OCI-M1 (cell line): ENCODE data around the gene VEGFD.
A peak's percentile ranks its signal among the peaks of the same experiment; 100 is the strongest.

Experiments used
- DNase-seq: peaks from one replicate; lab custom pipeline; 2025; lab: John Stamatoyannopoulos, UW

Gene VEGFD, protein sequence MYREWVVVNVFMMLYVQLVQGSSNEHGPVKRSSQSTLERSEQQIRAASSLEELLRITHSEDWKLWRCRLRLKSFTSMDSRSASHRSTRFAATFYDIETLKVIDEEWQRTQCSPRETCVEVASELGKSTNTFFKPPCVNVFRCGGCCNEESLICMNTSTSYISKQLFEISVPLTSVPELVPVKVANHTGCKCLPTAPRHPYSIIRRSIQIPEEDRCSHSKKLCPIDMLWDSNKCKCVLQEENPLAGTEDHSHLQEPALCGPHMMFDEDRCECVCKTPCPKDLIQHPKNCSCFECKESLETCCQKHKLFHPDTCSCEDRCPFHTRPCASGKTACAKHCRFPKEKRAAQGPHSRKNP

DNA sequence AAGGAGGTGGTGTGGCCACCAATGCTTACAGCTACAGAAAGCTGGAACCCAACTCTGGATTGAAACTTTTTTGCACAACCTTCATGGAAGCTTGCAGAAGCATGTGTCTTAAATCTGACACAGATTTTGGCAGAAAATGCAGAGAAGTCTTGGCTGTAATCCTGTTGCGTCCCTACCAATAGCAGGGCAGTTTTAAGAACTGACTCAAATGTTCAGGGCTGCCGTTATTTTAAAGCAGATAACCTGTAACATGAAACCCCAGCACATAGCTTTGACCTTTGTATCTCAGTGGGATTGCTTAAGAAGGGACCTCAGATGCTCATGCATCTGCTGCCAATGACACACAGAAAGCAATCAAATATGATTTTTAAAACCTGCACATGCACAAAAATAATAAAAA, at the start of gene VEGFD:
VEGFD (minus strand) TSS at position 110 of the 400 bp plus-strand sequence. CDS start 467 bp downstream, outside the sequence.
- DNase-seq, result no peak

DNA sequence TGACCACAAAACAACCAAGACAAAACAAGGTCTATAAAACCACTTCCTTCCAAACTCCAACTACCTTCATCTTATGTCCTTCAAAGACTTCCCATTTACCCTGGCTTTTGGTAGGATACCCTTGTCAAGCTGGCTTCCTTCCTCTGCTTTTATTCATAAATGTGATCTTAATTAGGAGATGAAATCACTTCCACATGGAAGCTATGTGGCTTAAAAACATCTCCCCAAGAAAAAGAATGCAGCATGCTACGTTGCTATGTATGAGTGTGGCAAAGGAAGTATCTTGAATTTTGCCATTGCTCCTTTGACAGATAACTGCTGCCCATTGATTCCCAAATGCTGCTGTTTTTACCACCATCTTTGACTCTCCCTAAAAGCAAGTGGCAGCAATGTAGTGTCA, 46.4 kb upstream of the VEGFD start:
- no peak for DNase-seq

DNA sequence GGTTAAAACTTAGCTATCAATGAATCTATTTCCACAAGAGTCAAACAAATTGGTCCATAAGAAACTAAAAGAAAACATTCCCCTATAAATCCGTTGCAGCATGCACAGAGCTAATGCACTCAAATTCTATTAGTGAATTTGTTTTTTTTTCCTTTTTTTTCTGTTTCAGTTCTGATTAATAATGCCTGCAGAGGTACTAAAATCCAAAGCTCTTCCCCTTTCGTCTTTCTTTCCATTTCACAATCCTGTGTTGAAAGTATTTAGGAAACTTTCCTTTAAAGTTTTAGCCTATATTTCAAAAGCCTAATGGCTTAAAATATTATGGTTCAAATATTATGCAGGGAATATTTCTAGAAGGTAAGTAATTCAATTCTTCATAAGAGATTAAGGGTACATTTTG, 45.9 kb upstream of the VEGFD start:
- no peak for DNase-seq

DNA sequence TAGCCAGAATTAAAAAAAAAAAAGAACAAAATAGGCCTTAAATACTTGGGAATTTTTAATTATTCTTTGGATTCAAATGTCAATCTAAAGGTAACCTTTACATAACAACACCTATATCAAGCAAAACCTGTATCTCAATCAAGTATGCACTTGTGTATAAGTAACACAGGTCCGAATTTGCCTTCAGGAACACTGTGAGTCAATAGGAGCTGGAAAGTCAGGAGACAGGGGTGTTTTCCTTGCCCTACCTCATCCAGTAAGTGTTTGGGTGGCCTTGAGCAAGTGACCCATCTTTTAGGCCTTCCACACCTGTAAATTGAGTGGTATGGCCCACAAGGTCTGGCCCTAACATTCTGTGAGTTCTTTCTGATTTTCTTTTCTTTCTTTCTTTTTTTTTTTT, 40.8 kb upstream of the VEGFD start:
- DNase-seq, result no peak

DNA sequence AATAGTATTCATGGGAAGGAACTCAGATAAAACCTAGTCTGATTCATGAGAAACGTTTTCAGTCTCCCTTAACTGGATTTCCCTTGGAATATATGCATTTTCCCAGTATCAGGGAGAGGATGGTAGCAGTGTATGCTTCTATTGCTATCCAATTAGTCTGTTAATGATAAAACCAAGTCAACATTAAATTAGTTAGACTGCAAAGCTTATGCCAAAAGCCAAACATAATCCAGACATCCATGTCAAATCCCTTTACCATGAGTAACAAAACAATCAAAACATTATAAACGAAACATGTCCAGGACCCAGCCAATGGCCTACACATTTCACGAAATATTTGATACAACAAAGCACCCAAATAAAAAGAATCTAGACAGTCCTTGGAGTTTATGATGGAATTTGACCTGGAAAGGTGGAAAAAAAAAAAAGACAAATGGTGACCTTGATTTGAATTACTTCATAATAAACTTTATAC, 34.5 kb upstream of the VEGFD start:
- no peak for DNase-seq

DNA sequence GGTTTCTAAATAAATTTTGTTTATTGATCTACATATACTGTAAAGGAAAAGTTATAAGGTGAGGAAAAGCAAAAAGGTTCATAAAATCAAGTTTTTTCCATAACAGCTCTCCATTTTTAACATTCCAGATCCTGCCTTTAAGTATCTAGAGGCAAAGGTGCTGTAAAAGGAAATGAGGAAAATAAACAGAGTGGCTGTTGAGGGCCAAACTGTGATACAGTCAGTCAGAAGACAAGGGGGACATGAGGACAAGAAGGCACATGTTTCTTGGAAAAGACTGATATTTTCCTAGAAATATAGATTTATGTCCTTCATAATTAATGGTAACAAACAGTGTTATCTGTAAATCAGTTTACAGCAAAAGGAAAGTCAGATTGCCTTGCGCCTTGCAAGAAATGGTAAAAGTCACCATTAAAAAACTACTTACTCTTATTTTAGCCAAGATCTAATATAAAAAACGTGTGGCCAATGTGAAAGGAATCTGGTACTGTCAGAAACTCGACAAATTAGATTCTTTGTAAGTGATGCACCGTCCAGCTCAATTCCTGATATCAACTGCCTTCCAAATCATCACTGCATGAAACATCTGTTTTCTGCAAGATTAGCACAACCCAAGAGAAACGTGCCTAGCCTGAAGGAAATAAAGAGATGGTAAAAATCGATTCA, 34.0 kb upstream of the VEGFD start:
- DNase-seq, result peak; percentile 54

DNA sequence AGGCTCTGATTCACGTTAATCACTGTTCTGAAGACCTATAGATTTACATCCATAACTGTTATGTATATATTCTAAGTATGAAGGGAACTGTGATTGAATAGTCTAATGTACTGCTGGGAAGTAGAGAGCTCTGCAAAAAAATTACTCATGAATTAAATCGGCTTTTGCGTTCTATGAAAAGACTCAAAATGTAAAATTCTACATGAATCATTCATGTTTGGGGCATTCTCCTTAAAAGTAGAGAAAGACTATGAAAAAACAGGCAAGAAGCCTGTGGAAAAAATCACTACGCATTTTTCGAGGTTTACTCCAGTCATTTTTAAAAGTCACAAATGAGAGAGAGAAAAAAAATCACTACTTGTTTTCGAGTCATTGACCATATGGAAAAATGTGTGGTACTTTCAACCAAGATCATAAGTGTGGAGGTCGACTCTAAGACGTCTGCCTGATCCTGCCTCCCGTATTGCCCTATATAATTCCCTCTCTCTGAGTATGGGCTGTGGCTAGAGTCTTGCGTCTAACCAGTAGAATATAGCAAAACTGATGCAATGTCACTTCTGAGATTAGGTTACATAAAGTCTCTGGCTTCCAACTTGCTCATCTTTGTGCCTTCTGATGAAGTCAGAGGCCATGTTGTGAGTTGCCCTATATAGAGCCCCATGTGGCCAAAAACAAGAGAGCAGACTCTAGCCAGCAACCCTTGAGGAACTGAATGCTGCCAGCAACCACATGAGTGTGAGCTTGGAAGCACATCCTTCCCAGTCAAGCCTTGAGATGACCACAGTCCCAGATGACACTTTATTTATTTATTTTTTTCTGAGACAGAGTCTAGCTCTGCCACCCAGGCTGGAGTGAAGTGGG, 32.1 kb upstream of the VEGFD start:
- DNase-seq, result peak; percentile 6

DNA sequence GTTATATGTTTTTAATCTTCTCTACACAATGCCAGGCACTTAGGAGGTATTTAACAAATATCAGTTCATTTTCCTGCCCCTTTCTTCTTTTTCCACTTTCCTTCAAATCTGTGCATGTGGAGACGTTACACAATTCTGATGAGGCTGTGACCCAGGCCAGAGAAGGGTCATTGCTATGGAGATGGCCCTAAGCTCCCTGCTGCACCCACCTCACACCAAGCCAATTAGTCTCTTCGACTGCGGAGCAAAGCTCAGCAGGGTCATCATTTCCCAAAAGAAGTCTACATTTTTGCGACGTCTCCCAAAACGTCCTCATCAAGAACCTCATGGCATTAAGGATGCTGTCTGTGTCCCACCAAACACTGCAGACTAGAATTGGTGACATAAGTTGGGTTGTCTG, 28.9 kb upstream of the VEGFD start:
- DNase-seq, result no peak

DNA sequence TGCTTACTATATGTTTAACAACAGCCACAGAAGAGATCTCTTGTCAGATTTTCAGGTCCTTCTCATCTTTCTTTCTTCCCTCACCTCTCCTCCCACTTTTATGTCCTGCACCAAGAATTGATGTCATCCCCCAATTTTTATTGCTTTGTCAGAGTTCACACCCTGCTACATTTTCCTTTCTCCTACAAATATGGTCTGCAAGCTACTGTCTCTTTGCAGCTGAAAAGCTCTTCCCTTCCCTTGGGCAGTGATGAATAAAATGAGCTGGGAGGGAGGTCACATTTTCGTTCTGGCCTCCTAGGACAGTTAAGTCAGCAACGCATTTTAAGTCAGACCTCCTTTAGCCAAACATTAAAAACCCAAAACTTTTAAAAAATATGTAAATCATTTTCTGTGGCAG, 26.7 kb upstream of the VEGFD start:
- no peak for DNase-seq

DNA sequence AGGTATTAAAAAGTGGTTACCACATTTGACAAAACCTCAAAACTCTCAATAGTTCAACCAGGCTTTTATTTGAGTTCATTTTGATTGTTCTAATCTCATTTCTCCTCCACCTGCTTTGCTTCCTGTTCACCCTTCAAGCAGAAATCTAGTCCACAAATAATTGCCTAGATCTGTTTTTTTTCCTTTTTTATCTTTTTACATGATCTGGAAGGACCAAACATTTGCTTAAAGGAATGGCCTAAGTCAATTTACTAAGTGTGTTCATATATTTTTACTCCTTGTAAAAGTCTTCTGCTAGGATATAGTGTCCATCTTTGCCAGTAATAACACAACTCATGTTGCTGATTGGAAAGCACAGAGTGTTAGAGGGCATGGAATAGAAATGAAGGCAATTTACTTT, 26.2 kb upstream of the VEGFD start:
- no peak for DNase-seq

DNA sequence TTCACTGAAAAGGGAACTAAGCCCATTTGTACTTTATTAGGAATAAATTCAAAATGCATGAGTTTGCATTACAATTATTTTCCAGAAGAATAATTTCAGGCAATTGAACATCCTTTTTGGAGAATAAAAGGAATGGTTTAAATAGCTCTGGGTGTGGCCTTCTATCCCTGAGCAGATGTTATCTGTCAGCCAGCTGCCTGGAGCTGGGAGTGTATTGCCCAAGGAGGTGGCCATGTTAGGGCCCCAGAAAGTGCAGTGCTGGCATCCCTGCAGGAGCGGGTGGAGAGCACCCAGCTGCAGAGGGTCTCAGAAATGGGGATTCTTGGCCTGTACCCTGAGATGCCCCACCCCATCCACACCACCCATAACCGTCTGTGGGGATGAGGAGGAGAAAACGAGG, 21.6 kb upstream of the VEGFD start:
- no peak for DNase-seq

DNA sequence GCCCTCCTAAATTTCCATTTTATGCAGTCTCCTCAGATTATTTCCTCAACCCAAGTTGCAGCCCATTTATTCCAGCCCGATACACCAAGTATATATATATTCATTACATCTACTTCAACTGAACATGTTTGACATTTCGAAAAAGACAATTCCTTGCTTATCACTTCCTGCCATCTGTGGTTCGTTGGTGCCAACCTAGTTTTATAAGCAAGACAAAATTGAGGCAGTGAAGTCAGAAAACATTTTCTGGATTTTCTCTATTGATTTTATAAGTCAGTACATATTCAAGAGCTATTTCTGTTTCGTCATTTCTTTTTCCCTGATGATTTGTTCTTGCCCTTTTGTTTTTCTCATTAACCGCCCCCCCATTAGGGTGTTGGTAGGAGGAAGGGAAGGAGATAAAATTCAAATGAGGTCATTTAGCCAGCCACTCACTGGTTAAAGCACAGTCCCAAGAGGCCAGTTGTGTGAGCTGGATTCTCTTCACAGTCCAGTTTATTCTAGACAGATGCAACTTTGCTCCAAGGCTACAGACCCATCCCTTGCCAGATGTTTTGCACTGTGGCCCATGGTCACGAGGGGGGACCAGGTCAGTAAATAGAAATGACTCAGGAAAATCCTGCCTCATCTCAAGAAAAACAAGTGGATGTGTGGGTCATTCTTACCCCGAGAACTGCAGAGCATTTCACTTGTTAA, 20.3 kb upstream of the VEGFD start:
- DNase-seq, result peak; percentile 35

DNA sequence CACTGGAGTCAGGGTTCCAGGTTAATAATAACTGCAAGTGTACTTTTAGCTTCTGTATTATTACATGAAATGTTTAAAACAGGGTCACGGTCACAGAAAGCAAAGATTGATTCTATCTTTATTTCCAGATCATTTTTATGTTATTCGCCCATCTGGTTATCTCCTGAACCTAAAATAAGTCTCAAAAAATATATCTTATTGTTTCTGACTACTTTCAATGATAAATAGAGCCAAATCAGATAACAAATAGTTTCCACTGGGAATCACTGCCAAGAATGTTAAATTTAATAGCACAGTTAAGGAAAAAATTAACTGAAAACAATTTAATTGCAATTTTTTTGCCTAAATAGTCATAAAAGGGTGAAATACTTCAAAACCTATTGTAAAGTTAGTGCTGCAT, 17.2 kb upstream of the VEGFD start:
- no peak for DNase-seq

DNA sequence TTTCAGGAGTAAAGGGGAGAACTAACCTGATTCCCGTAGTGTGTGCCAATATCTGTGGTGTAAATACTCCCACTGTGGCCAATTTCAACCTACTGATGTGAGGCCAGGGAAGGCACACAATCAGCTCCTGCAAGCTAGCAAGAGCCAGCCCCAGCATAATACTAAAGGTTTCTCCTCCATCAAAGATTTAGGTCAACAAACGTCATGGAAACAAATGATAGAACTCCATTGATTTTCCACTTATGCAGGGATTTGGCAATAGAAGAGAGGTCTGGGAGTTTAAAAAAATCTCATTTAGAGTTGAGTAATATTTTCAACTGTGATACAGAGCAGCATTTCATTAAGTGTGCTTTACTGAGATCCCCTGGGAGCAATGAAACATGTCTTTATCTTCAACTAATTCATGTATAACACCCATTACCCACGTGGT, 15.8 kb upstream of the VEGFD start:
- DNase-seq, result no peak

DNA sequence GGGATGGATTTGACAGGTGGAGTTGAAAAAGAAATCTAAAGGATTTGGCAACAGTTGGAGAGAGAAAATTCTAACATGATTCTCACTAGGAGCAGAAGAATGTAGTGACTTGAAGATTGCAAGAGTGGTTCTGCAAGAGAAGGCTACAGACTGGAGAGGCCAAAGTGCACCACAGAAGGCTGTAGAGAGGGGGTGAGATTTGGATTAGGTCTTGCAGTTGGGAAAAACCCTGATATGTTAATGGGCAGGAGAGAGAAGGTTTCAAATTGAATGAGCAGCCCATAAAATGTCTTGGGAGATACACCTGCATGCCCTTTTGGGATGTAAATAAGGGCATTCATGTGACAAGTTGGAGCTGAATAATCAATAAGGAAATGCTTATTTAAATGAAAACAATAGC, 14.7 kb upstream of the VEGFD start:
- no peak for DNase-seq

DNA sequence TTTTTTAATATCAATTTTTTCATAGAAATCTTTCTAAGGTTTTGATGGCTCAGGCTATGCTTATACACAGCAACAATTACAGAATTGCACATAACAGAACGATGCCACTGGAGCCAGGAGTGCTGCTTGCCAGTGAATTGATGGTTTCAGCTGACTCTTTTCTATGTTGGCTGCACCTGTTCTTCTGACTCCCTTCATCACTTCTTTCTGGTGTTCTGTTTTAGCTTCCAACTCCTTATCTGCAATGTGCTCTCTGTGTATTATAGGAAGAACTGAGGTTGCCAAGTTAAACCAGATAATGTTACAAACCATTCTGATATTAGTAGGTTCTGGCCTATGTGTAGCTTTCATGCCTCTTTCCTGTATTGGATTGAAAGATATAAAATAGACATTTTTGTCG, 11.6 kb upstream of the VEGFD start:
- no peak for DNase-seq

DNA sequence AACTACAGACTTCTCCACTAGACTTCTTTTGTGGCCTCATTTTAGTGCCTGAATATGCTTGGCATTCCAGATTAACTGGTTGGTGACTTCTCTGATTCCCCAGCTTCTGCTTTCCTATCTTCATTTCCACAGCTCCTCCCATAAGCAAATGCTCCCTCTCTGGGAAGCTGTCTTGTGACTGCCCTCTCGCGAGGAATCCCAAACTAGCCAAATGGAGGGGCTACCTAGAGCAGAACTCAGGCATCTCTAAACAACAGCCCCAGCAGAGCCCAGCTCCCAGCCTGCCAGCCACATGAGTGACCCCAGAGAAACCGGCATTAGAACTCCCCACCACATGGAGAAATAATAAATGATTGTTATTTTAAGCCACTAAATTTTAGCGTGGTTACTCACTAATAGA, 7.6 kb upstream of the VEGFD start:
- no peak for DNase-seq

DNA sequence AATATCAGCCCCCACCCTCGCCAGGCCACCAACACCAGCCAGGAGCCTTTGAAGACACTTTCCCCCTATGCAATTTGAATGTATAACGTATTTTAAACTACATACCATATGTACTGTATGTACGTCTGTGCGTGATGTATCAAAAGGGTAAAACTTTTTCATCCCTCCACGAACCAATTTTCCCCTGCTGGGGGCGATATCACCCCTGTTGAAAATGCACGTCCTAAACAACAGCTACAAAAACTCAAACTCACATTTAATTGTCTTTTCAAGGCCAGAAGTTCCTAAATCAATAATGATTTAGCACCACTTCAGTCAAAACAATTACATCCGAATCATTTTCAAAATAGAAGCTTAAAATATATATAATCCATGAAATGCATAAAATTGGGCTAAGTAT, 1.4 kb downstream of the VEGFD start:
- DNase-seq, result no peak

DNA sequence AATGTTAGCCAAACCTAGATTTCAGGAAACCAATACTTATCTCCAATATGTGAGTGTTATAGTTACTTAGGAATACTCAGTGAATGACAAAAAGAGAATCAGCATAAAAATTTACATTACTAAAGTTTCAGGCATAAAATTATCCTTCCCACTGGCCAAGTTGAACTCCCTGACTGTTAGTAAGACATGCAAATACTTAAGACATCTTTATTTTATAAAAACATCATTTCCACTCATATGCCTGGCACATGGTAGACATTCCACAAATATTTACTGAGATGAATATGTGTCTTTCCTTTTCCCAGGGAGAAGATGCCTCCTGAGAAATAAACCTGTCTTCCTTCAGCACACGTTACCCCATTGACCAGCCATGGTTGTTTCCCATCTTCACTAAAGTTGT, 7.3 kb downstream of the VEGFD start:
- DNase-seq, result no peak

DNA sequence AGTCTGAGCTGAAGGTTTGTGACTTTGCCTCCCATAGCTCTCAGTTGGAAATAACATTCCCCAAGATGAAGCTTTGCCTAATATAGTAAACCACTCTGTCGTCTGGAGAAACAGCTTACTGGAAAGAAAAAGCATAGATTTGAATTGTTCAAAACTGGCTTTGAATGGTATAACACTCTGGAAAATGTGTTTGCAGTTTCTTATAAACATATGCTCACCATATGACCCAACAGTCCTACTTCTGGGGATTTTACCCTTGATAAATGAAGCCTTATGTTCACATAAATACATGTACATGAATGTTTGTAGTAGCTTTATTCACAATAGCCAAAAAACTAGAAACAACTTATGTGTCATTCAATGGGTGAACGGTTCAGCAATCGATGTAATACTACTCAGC, 10.2 kb downstream of the VEGFD start:
- DNase-seq, result no peak

DNA sequence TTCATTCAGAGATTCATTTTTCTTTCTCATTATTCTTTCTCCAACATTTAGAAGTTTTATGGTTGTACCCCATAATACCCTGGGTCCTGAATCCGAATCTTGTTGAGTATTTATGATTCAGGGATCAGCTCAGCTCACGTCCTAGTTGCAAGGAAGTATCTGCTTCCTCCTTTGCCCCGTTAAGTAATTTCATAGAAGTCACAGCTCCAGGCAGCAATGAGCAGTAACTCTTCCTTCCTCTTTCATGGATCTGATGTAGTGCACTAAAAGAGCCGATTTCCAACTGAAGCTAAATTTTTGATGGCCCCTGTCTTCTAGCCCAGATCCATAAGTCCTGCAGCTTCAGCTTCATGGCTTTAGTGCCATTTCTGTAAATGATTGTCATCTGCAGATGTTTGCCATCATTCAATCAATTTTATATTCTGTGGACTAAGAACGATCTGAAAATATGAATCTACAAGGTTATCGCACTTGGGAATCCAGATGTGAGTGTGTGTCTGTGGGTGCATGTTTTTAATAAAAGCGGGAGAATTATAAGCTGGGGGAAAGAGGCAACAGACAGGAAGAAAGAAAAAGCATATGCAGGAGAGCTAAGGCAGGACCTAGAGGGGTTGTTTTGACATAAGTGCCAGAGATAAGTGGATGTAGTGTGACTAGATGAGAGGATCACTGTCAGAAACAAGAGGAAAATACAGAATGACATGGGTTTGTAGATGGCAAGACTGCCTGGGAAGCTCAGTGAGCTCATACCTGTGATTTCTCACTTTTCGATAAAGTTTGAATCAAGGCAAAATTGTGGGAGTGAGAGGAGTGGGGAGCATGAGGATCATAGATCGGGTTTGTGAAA, 17.5 kb downstream of the VEGFD start:
- peak; percentile 22 for DNase-seq
